ENCODE results near the gene DGKB.

Gene DGKB

DNA sequence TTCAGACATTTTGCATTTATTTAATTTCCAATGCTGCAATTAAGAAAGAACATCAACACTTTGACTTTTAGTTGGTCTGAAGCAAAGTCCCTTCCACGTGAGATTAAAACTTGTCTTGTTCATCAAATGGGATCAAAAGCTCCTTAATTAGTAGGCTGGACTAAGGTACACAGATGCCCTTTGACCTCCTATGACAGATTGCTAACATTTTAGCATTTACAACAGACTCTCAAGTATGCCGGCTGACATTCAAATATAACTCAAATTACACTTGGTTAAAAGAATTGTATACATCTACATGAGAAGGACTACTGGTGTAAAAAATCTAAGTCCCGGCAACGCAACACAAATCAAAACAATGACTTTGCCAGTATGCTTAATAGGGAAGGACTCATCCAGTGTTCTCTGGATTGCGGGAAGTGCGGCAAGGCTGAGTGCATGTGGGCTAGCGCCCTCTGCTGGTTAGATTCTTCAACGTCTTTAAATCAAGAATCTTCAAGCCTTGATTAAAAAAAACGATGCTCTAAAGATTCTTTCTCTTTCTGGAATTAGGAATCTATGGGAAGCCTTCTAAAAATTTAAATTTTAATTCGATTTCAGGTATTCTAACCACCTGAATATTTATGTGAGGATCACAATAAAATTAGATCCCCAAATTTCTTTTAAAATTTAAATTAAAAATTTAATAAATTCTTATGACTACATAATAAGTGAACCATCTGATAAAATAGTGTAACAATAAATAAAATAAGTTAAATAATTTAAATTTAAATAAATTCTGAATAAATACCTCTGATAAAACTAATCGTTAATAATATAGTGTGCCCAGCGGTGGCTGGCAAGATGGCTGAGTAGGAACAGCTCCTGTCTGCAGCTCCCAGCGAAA, 444.7 kb downstream of the DGKB start:
- peak; percentile 77 for DNase-seq (ENCODE audit: low spot score)

DNA sequence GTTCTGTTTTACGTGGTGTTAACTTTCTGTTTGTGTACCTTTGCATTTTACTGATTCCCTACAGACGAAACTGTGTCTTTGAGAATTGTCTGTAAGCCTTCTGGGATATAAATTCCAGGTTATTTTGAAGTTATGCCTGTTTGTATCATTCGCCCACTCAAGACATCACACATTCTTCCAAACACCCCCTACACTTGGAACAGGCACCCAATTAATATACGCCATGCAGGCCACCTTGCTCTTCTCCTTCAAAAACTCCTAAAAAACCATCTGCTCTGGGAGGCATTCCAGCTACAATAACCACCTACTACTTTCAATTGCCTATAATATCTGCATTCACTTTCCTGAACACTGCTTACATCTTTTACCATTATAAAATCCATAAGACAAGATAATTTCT, 453.3 kb downstream of the DGKB start:
- no peak for DNase-seq (ENCODE audit: low spot score)

DNA sequence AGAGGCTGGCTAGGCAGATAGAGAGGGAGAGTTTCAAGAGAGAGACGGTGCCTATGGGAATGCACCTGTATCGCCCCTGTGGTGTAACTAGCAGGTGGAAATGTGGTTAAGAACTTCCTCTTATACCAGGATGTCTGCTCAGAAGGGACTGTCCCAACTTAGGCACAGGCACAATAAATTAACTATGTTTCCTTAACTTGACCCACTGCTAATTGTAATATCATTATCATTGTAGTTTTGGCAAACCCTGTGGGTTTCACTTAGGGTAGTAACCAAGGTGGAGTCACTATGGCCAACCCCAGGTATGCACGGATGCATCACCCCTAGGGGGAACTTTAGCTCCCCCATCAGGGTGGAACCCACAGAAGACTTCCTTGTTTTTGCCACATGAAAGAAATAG, 455.7 kb downstream of the DGKB start:
- DNase-seq (ENCODE audit: low spot score), result no peak

DNA sequence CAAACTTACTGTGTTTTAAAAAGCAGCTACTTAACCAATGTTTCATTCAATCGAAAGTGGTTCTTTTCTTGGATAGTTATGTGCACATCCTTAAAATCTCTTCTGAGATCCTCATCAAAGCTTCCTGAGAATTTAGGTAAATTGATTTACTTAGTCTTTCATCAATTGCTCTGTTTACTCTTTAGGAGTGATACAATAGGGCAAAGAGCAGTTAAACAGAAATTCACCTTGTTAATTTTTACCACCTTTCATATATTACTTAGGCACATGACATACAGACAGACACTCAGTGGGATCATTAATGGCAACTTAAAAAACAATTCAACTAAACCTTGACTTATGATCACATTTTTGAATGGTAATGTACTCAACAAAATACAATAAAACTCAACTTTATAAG, 456.3 kb downstream of the DGKB start:
- DNase-seq (ENCODE audit: low spot score), result no peak

DNA sequence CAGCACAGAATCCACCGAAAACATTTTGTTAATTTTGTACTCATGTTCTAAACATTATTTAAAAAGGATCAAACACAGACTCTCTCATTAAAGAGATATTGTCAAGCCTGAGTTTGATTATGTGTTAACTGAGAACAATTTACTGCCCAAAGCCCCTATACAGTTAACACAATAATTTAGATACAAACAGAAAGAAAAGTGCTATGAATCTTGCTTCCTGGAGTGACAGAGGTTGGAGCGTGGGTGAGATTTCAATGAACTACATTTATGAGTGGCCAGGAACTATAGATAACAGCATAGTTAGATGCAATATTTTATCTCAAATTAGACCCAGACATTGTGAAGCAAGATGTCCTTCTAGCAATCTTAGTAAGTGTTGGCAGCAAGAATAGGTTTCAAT, 464.2 kb downstream of the DGKB start:
- DNase-seq (ENCODE audit: low spot score), result no peak

DNA sequence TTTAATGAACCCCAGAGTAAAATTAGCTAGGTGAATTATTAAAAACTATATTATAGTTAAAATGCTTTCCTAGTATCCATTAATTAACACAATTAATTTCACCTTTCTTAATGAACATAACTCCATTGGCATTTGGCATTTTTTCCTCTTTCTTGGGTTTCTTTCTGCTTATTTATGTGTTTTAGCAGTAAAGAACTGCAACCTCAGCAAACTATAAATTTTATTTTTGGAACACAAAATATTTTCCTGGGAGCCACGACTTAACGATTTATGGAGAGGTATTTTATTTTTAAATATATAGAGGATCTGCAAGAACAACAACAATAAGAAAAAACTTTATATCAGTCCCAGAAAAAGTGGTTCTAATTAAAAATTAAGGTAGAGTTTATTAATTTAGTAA, 465.7 kb downstream of the DGKB start:
- no peak for DNase-seq (ENCODE audit: low spot score)

DNA sequence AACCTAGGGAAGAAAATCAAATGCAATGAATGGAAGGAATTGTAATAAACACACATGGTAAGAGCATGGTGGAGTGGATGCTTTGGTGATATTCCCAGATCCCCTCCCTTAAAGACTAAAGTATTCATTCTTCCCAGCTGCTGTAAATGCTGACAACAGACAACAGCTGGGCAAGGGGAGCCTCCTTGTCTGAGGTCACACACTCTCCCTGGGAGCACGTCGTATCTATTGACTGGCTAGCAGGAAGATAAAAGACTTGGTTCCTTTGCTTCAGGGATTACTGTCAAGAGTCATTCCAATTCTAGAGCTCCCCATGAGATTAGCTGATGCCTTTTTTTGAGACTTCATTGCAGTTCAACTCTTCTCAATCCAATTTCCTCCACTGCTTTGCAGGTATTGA, 469.6 kb downstream of the DGKB start:
- DNase-seq (ENCODE audit: low spot score), result no peak

DNA sequence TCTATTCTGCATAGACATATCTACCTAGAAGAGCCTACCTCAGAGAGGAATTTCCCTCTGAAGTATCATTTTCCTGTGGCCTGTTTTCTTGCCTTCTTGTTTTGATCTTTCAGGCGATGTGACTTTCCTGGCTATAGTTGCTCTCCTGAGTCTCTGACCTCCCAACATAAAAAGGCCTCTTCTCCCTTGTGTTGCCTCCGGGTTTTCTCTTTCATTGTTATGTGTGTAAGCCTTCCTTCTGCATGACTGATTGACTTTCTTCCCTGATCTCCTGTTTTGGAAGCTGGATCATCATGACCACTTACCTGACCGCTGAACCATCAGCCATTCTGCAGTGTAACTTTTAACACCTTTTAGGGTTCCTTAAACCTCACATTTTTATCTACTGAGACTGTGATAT, 471.6 kb downstream of the DGKB start:
- DNase-seq (ENCODE audit: low spot score), result no peak

DNA sequence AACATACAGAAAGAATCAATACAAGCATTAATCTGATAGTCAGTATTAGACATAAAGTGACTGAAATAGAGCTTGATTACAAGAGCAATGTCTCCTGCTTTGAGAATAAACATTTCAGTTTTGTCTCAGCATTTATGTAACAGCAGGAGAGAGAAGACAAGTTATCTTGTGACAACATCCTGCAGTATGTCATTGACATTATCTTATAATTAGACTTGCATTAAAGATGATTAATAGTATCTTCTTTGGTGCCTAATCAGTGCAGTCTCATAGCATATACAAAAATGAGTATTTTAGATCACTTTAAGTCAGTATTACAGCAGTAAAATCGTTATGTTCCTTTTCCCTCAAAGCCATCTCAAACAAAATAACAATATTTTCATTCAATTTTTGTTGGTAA, 477.0 kb downstream of the DGKB start:
- no peak for DNase-seq (ENCODE audit: low spot score)

DNA sequence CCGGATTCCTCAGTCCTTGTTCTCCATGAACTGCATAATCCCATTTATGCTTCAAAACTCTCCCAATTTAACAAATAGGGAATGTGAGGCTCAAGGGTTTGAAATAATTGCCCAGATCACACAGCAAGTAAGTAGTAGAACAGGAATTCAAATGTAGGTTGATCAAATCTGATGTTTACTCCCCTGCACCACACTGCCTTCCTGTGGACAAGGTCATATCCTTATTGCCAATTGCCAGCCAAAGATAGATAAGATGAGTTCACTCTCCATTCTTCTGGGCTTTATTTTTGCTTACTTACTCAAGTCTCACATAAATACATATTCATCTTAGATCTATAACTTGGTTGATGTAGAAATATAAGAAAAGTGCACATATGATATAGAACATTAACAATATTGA, 477.9 kb downstream of the DGKB start:
- DNase-seq (ENCODE audit: low spot score), result no peak

DNA sequence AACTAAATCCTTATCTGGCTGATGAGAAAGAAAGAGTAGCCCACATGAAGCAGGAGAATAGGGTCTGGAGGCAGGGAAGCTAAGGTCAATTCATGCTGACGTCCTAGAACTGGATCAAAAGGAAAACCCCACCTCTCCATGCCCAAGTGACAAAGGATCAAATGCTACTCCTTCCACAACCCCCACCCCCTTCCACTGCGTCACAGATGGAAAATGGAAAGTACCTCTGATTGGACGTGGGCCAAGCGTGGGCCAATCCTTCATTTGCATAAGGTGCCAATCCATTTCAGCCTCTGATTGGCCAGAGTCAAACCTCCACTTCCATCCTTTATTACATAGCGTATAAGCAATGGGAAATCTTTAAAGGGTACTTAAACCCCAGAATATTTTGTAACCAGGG, 481.8 kb downstream of the DGKB start:
- DNase-seq (ENCODE audit: low spot score), result no peak

DNA sequence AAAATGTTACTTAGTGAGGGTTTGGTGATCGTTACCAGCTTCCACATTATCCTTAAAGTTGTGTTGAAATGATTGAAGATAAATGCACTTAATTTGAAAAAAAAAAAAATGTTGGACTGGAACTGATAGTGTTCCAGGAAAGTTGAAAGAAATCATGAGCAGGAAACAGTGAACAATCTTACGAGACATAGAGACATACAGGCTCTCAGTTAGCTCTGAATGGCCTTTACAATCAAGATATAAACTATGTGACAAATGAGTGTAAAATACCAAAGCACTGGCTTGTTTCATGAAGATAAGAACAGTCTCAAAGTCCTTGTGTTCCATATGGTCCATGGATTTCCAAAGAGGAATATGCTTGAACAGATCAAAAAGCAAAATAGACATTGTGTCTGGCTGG, 483.0 kb downstream of the DGKB start:
- no peak for DNase-seq (ENCODE audit: low spot score)

DNA sequence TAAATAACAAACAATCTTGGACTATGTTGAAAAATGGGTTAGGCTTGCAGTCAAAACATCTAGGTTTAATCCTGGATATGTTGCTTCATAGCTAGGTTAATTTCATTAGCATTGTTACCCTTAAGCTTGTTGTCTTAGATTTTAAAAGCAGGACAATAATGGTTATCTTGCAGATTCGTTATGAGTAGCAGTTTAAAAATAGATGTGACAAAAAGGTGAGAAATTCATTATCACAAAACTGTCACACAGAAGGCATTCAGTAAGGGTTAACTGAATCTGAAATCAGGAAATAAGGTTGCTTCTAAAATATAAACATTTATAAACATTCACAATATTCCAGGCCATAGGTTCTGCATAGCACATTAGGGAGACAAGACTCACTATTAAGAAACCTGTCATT, 483.9 kb downstream of the DGKB start:
- DNase-seq (ENCODE audit: low spot score), result no peak

DNA sequence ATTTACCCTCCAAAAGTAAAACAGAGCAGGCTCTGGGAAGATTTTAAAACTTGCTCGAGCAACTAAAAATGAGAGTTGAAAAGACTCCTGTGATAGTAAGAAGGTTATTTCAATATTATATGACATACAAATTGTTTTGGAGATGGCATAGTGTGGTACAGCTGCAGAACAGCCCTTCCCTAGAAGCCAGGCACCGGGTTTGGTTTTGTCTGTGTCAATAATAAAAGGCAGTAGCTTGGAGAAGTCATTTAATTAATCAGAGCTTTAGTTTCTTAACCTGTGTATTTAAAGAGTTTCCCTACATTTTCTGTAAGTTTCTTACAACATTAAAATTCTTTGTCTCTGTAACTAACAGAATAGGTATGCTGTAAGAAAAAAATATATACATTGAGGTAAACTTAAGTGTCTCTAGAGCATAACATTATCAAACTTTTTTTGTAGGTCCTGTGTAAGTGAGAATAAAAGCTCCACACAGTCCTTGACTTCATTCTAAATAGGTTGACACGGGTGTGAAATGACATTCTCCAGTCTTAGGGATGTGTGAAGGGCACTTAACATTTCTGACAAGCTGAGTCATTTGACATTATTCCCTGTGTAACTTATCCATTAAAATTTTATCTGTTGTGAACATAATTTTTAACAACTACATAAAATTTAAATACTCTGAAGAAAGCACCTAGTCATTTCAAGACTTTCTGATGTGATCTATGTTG, 488.1 kb downstream of the DGKB start:
- DNase-seq (ENCODE audit: low spot score), result no peak

DNA sequence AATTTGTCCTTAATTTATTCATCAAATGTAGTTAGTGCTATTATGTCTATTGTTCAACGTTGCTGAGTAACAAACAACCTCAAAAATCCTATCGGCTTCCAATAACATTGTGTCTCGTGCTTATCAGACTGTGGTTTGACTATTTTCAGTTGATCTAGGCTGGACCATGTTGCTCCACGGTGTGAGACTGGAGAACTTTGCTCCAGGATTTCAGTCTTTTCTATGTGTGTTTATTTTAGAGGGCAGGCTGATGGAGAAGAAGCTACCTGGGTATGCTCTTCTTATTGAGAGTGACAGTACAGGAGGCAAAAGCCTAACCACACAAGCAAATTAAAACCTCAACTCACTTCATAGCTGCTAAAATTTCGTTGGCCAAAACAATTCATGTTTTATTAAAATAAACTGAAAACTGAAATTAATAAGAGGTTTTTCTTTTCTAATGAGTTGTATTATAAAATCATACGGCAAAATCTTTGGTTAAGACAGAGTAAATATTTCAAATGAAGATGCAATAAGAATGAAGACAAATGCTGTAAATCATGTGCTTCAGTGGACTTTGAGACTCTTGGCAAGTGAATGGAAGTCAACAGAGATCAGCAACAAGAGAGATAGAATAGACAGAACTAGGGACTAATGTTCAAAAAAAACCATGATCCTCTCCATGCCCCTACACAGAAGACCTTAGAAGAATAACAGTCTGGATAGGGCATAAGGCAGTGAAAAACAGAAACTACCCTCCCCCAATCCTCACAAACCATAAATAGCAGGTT, 495.1 kb downstream of the DGKB start:
- DNase-seq (ENCODE audit: low spot score), result no peak

DNA sequence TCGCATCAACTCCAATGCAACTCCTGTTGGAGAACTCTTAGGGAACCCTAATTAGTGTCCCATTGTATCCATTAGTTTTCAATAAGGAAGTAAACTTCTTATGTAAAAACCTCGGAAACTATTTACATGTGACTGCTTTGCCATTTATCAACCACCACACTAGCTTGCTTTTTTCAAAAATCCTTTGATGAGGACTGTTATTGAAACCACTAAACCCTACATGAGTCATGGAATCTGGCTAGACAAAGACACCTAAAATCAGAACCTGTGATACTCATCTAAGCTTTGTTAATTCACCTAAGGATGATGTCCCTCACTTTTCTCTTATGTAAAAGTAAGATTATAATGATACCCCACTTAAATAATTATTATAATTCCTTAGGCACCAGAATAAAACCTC, 499.0 kb downstream of the DGKB start:
- DNase-seq (ENCODE audit: low spot score), result no peak

DNA sequence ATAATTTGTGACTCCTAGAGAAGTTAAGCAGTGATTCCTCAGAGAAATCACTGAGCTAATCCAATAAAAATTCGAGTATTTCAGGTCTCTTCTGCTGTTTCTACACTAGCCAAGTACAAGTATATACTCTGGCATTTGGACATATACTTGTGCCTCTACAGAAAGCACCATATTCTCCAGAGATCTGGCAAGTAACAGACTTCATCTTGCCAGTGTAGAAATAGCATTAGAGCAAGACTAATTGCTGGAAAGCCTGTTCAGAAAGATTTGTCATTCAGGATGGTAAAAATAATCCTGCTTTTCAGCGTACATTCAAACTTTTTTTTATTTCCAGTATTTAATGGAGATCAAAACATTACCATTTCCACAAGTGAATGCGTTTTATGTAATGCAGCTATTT, 502.3 kb downstream of the DGKB start:
- DNase-seq (ENCODE audit: low spot score), result no peak

DNA sequence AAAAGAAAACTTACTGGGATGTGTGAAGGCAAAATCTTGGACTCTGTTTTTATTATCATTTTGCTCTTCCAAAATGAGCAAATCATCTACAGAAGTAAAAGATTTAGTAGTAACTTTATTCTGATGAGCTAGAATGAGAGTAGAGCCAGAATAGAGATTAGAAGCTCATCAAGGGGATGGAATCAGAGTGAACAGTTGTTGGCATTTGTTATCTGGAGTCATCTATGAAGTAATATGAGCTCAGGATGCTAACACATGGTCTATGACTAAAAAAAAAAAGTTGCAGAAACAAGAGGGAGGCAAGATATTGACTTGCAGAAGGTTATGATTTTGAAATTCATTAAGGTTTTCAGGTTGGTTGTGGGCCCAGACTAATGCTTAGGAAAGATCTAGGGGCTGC, 504.0 kb downstream of the DGKB start:
- no peak for DNase-seq (ENCODE audit: low spot score)

DNA sequence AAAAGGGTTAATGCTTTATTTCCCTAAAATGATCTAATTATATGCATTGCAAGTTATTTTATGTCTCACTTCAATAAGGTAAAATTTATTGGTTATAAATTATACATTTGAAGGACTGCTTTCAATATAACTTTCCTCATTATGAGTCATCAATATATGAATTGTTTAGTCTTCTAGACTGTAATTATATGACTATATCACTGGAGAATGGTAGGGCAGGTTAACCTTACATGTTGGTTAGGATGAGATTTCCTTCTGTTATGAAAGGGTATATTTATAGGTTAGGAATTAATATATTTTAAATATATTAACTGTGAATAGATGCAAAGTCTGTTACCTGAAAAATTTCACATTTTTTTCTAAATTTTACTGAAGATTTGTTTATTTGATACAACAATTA, 506.7 kb downstream of the DGKB start:
- no peak for DNase-seq (ENCODE audit: low spot score)

DNA sequence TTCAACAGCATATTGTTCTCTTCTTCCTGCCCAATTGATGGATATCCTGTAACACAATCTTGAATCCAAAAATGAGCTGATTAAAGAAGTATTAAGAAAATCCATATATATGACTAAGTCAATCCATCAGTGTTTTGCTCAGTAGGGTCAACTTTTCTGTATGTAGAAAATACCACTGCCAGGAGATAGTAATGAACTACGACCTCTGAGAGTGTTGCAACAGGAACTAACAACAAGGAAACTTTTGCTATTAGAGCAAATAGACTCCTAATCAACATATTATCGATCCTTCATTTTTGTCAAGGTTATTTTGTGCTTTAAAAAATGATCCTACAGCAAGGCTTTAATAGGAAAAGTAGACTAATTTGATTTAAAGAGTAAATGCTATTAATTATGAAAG, 507.8 kb downstream of the DGKB start:
- DNase-seq (ENCODE audit: low spot score), result no peak

DNA sequence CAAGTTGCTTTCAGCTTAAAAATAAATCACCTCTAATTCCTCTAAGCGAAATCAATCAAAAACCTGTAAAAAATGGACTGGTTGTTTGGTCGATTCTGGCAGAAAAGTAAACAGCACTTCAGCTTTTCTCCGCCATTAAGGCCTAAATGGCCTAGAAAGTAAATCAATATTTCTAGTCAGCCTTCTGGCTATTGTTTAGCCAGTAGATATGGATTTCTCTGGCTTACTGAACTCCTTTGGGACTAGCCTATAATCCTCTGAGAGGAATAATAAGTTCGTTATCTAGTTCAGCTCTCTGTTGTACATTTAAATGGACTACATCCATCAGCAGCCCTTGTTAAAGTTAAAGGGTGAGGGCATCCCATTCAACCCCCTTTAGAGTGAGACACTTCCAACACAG, 513.0 kb downstream of the DGKB start:
- DNase-seq (ENCODE audit: low spot score), result no peak

DNA sequence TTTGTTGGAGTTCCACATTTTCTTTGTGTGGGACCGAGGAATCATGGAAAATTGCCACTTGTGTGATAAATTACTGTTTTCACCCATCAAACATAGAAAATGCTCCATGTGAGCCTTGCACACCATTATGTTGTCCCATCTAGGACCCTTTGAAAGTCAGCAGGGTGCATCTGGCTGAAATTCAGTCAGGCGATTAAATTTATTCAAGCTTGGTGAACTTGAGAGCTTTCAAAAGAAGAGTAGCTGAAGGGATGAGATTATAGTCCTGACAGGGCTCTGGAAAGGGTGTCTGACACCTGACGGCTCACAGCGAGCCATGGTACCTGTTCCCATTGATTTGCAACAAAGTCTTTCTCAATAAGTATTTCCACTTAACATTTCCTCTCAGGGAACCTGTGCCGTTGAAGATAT, 513.4 kb downstream of the DGKB start:
- no peak for DNase-seq (ENCODE audit: low spot score)

DNA sequence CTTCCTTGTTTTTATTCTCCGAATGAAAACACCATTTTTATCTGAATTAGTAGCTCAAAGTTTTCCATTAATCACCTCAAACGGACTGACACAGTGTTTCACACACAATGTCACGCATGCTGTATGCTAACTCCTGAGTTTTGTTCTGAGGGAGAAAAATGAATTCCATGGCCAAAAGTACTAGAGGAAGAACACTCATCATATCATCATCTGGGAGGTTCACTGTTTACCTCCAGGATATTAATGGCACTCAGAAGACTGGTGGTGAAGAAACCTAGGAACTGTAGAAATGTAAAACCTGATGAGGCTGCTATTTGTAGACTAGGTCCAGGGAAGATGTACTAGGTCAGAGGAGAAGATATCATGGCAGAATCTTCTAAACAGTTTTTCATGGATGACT, 517.5 kb downstream of the DGKB start:
- peak; percentile 8 for DNase-seq (ENCODE audit: low spot score)
